GM06990 (cell line): ENCODE results near the gene RPS19.
A peak's percentile ranks its signal among the peaks of the same experiment; 100 is the strongest.

Experiments used
- DNase-seq: peaks from one replicate; pipeline ENCODE4 v3.0.0-alpha.2; 2011; ENCODE audit not compliant: insufficient read length; ENCODE audit errors: extremely low read depth
- H3K27me3 ChIP-seq: replicated peaks from 2 replicates; pipeline ENCODE4 v1.6.0; 2011; ENCODE audit warnings: low read length; ENCODE audit not compliant: control insufficient read depth, insufficient read depth
- H3K36me3 ChIP-seq: 2 replicates; pipeline ENCODE4 v1.5.1; 2011; ENCODE audit warnings: low read length; ENCODE audit not compliant: control insufficient read depth, insufficient read depth
- H3K4me3 ChIP-seq: replicated peaks from 2 replicates; pipeline ENCODE4 v1.5.1; 2011; ENCODE audit warnings: low read depth, mild to moderate bottlenecking, control low read depth, low read length
- TF ChIP-seq, protein P1 (sequence below): IDR thresholded peaks from 2 replicates; pipeline ENCODE4 v1.5.1; 2011; ENCODE audit warnings: low read length, control low read depth, mild to moderate bottlenecking, inconsistent platforms; ENCODE audit not compliant: insufficient read depth, poor library complexity, severe bottlenecking

RPS19 gene

DNA sequence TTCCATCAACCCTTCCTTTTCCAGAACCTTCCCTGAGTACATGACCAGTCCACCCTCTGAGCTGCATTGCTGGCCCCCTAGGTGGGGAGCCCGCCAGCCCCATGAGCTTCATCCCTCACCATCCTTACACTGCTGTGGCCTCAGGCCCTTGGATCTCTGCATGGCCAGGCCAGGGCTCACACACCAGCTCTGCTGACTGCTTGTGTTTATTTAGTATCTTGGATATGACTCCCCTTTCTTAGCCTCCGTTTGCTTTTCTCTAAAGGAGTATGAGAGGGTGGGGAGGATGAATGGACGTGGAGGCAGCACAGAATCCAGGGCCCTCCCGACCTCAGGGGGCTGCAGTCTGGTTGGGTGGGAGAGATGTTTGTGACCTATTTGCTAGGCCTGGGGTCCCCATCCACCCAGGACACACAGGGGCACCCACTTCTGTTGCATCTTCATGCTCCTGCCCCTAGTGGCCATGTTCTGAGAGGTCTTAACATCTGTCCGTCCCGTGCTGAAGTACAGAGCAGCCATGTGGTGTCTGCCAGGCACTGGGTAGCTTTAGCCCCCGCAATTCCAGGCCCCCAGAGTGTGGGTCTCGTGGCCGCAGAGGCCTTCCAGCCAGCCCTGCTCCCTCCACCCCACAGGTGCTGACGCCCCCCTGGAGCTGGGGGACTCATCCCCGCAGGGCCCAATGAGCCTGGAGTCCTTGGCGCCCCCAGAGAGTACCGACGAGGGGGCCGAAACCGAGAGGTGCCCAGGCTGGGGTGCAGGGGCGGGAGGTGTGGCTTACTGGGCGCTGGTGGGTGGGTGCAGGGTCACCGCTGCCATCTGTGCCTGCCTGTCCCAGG lies 35.9 kb downstream of the RPS19 start:
- Histone ChIP-seq H3K4me3 (no peak overlapping the region), H3K36me3 (peaks cover 39% of the 10 kb centered on the region), H3K27me3 (no peaks in the 10 kb centered on the region)
- no peak for DNase-seq
- TF ChIP-seq, protein P1, sequence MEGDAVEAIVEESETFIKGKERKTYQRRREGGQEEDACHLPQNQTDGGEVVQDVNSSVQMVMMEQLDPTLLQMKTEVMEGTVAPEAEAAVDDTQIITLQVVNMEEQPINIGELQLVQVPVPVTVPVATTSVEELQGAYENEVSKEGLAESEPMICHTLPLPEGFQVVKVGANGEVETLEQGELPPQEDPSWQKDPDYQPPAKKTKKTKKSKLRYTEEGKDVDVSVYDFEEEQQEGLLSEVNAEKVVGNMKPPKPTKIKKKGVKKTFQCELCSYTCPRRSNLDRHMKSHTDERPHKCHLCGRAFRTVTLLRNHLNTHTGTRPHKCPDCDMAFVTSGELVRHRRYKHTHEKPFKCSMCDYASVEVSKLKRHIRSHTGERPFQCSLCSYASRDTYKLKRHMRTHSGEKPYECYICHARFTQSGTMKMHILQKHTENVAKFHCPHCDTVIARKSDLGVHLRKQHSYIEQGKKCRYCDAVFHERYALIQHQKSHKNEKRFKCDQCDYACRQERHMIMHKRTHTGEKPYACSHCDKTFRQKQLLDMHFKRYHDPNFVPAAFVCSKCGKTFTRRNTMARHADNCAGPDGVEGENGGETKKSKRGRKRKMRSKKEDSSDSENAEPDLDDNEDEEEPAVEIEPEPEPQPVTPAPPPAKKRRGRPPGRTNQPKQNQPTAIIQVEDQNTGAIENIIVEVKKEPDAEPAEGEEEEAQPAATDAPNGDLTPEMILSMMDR = peak; percentile 47

DNA sequence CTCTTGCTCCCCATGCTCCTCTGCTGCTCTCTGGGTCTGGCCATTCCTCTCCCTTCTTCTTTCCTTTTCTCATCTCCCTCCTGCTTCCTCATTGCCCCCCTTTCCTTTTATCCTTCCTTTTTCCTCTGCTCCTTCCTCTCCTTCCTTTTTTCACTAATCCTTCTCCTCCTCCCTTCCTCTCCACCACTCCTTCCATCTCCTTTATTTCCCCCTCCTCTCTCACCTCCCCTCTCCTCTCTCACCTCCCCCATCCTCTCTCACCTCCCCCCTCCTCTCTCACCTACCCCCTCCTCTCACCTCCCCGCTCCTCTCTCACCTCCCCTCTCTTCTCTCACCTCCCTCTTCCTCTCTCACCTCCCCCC lies 36.5 kb downstream of the RPS19 start:
- Histone ChIP-seq H3K4me3 (no peak overlapping the region), H3K27me3 (no peaks in the 10 kb centered on the region), H3K36me3 (peaks cover 40% of the 10 kb centered on the region)
- TF ChIP-seq, protein P1 = no peak
- no peak for DNase-seq

DNA sequence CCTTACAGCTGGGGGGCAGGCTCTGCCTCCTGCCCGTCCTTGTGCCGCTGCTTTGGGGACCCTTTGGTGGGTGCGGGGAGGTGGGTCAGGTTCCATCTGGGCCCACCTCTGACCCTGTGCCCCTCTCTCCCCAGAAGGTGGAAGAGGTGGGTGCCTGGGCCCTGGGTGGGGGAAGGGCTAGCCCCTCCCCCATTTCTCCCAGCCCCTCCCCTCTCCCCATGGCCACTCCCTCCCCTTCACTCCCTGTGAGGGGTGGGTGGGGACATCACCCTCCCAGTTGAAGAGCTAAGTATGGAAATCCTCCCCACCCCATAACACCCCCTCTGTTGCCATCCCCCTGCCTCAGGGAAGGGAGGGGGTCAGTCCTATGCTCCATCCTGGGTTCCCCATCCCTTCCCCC lies 37.1 kb downstream of the RPS19 start:
- TF ChIP-seq, protein P1 = no peak
- no peak for DNase-seq
- no peaks in the 10 kb centered on the region for H3K27me3 ChIP-seq
- no peak overlapping the region for H3K4me3 ChIP-seq
- H3K36me3 ChIP-seq = peaks cover 41% of the 10 kb centered on the region

DNA sequence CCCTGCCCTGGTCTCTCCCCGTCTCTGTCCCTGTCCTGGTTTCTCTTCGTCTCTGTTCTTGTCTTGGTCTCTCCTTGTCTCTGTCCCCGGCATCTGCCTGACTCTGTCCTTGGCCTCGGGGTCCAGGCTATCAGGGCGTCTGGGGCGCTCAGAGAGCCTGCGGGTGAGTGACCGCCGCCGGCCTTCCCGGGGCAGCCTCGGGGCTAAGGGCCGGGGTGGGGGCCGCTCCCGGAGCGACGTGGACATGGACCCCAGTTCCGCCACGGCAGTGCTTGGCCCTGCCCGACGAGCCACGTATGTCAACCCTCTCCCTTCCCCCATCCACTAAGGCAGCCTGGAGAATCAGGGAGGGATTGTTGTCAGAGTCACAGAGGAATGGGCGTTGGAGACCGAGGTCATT lies 37.8 kb downstream of the RPS19 start:
- Histone ChIP-seq H3K27me3 (no peaks in the 10 kb centered on the region), H3K36me3 (peaks cover 42% of the 10 kb centered on the region), H3K4me3 (no peak overlapping the region)
- no peak for DNase-seq
- TF ChIP-seq, protein P1 = no peak

DNA sequence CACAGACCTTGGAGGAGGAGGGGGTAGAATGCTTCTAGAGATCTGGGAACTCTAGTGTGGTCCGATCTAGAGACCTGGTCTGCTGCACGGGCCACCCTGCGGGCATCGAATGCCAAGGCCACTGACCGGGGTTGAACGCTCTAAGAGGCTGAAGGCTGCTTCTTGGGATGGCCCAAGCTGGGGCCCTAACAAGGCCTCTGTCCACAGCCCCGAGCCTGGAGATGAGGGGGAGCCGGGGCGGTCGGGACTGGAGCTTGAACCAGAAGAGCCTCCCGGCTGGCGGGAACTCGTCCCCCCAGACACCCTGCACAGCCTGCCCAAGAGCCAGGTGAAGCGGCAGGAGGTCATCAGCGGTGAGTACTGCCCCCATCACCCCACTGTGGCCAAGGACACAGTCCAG lies 38.2 kb downstream of the RPS19 start:
- DNase-seq = no peak
- Histone ChIP-seq H3K27me3 (no peaks in the 10 kb centered on the region), H3K36me3 (peaks cover 45% of the 10 kb centered on the region), H3K4me3 (no peak overlapping the region)
- TF ChIP-seq, protein P1 = no peak
